ENCODE measurements around the gene PTTG1IP. TPM values are rescaled to one million over a fixed set of nuclear protein-coding genes. Genes with fewer than 3 reads are reported as not detected.

PTTG1IP gene
- total and polyA plus RNA-seq, 10 of the 15 experiments (the other 5 are each of a cell fraction or from before 2014, with no cell fraction given) = 2.4 to 56.4 (median 44.4) TPM

GRCh38 chr21:44910229-44911067, 37.0 kb upstream of the PTTG1IP start:
- in situ Hi-C loops (cut with MboI) = no loop called here
- H2AFZ ChIP-seq (ENCODE audit: control insufficient read depth, low read depth, low read length) = no peak overlapping the region
- H3K36me3 ChIP-seq (ENCODE audit: control insufficient read depth in 2 of 2, insufficient read depth in 2 of 2, low read length in 1 of 2) = peaks cover 3 to 15% of the 10 kb centered on the region in 2 experiments; a peak in 3 of 4 replicates
- H3K9me3 ChIP-seq (replicated peaks; ENCODE audit: control insufficient read depth, insufficient read depth, low read length) = no peaks in the 10 kb centered on the region
- no peak overlapping the region for H3K4me3 ChIP-seq
- no peak for FAIRE-seq
- no peak overlapping the region for H3K27ac ChIP-seq (ENCODE audit: control insufficient read depth, insufficient read depth)
- ChIA-PET POLR2A (interaction anchor here (0.6 kb wide), 1 partner anchor 22 kb away, joined by 5 read pairs; no protein-coding TSS in a partner anchor), SMC1A (ENCODE audit: uncharacterized antibody, unreplicated experiment) (no interaction called here), CTCF (interaction anchor here (1.3 to 1.5 kb wide), 2 partner anchors 10 to 228 kb away, joined by 3 to 4 read pairs; partner anchors contain the start of gene ITGB2), RAD21 (ENCODE audit: unreplicated experiment) (no interaction called here)
- no peak overlapping the region for H3K9ac ChIP-seq (ENCODE audit: control insufficient read depth, insufficient read depth, low read length)
- ATAC-seq = no peak
- H3K4me1 ChIP-seq (ENCODE audit: control insufficient read depth, insufficient read depth, low read length) = peaks cover 35% of the 10 kb centered on the region
- DNase-seq (ENCODE audit: low read depth, low spot score) = no peak
- BruUV-seq (replicated peaks) = no TSS peak
- 90% methylated on average over 25 of the region's 27 CpGs for WGBS (ENCODE audit: insufficient coverage, insufficient replicate concordance, low lambda C conversion rate, missing lambda C conversion rate)
- no peaks in the 10 kb centered on the region for H4K20me1 ChIP-seq (ENCODE audit: control insufficient read depth, insufficient read depth)
- no peaks in the 10 kb centered on the region for H3K27me3 ChIP-seq (replicated peaks in 1 of 2; ENCODE audit: control insufficient read depth in 2 of 2, insufficient read depth in 2 of 2, low read length in 1 of 2)
- no peak overlapping the region for H3K4me2 ChIP-seq (ENCODE audit: control insufficient read depth, insufficient read depth)
- TF ChIP-seq TCF3 (IDR thresholded peaks at IDR 0.05; ENCODE audit: borderline replicate concordance, insufficient read depth, low read depth, low read length) (0 out of 2 replicates have a peak, but pooled peaks have one; percentile 14), POLR2A (IDR thresholded peaks at IDR 0.05; ENCODE audit: low read depth, low read length) (no peak)
- intact Hi-C loops (cut with micrococcal nuclease; ENCODE audit: unreplicated experiment) = no loop called here
- H3K79me2 ChIP-seq (ENCODE audit: control insufficient read depth, insufficient read depth, low read length) = peaks cover 10% of the 10 kb centered on the region

DNA sequence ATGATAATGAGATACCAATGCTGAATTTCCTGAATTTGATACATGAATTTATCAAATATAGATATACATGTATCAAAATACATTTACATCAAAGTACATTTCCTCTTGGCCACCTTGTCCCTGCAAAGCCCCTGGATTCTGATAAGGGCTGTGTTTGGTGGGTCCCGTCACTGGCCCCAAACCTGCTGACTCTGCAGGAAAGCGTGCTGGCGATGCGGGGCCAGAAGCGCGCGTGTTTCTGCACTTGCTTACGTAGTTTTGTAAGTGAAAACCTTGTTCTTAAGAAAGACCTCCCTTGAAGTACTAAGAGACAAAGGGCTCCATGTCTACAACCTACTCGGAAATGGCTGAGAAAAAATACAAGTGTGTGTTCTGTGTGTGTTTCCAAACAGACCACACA, 36.2 kb upstream of the PTTG1IP start:
- 87% methylated on average over 9 of the region's 9 CpGs for WGBS (ENCODE audit: insufficient coverage, insufficient replicate concordance, low lambda C conversion rate, missing lambda C conversion rate)
- Histone ChIP-seq H2AFZ (ENCODE audit: control insufficient read depth, low read depth, low read length) (no peak overlapping the region), H3K9me3 (replicated peaks; ENCODE audit: control insufficient read depth, insufficient read depth, low read length) (no peaks in the 10 kb centered on the region), H3K27ac (ENCODE audit: control insufficient read depth, insufficient read depth) (no peak overlapping the region), H3K79me2 (ENCODE audit: control insufficient read depth, insufficient read depth, low read length) (peaks cover 10% of the 10 kb centered on the region), H3K4me3 (no peak overlapping the region), H3K4me2 (ENCODE audit: control insufficient read depth, insufficient read depth) (no peak overlapping the region), H3K9ac (ENCODE audit: control insufficient read depth, insufficient read depth, low read length) (no peak overlapping the region), H3K27me3 (replicated peaks in 1 of 2; ENCODE audit: control insufficient read depth in 2 of 2, insufficient read depth in 2 of 2, low read length in 1 of 2) (no peaks in the 10 kb centered on the region), H4K20me1 (ENCODE audit: control insufficient read depth, insufficient read depth) (no peaks in the 10 kb centered on the region), H3K4me1 (ENCODE audit: control insufficient read depth, insufficient read depth, low read length) (peaks cover 35% of the 10 kb centered on the region), H3K36me3 (ENCODE audit: control insufficient read depth in 2 of 2, insufficient read depth in 2 of 2, low read length in 1 of 2) (peaks cover 3 to 17% of the 10 kb centered on the region in 2 experiments; a peak in 3 of 4 replicates)
- RAD21 ChIA-PET (ENCODE audit: unreplicated experiment) = no interaction called here
- CTCF ChIA-PET = interaction anchor here (1.5 kb wide), 1 partner anchor 10 kb away, joined by 4 read pairs; the partner anchor contains the start of gene ITGB2
- ATAC-seq (no peak), DNase-seq (ENCODE audit: low read depth, low spot score) (no peak), FAIRE-seq (no peak)
- SMC1A ChIA-PET (ENCODE audit: uncharacterized antibody, unreplicated experiment) = no interaction called here
- in situ Hi-C loops (cut with MboI) (no loop called here), intact Hi-C loops (cut with micrococcal nuclease; ENCODE audit: unreplicated experiment) (no loop called here)
- POLR2A ChIA-PET = no interaction called here
- BruUV-seq (replicated peaks) = no TSS peak
- TF ChIP-seq SMC3 (IDR thresholded peaks at IDR 0.05; ENCODE audit: borderline replicate concordance, low read length) = no peak
- no peak for TF ChIP-seq MTA3 (IDR thresholded peaks at IDR 0.05; ENCODE audit: borderline replicate concordance, low read length)
- no peak for TF ChIP-seq NKRF (conservative IDR thresholded peaks at IDR 0.05)
- TF ChIP-seq, protein P1, sequence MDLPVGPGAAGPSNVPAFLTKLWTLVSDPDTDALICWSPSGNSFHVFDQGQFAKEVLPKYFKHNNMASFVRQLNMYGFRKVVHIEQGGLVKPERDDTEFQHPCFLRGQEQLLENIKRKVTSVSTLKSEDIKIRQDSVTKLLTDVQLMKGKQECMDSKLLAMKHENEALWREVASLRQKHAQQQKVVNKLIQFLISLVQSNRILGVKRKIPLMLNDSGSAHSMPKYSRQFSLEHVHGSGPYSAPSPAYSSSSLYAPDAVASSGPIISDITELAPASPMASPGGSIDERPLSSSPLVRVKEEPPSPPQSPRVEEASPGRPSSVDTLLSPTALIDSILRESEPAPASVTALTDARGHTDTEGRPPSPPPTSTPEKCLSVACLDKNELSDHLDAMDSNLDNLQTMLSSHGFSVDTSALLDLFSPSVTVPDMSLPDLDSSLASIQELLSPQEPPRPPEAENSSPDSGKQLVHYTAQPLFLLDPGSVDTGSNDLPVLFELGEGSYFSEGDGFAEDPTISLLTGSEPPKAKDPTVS (IDR thresholded peaks at IDR 0.05; ENCODE audit: low read depth, low read length) = no peak
- TF ChIP-seq RUNX3 (IDR thresholded peaks at IDR 0.05; ENCODE audit: low read length) = no peak
- TF ChIP-seq ZNF207 (IDR thresholded peaks at IDR 0.05; ENCODE audit: borderline replicate concordance) = no peak
- no peak for TF ChIP-seq MTA2 (IDR thresholded peaks at IDR 0.05; ENCODE audit: low read depth)
- no peak for TF ChIP-seq POLR2AphosphoS5 (IDR thresholded peaks at IDR 0.05; ENCODE audit: low read length)
- TF ChIP-seq HDAC6 (IDR thresholded peaks at IDR 0.05; ENCODE audit: unreplicated experiment) = no peak
- no peak for TF ChIP-seq PML (IDR thresholded peaks at IDR 0.05; ENCODE audit: low read length)
- no peak for TF ChIP-seq SUZ12 (IDR thresholded peaks at IDR 0.05; ENCODE audit: unreplicated experiment)
